IgD-negative memory B cell (primary cell): ENCODE data around the gene APOF. TPM values are rescaled to one million over a fixed set of nuclear protein-coding genes. Genes with fewer than 3 reads are reported as not detected.
A peak's percentile ranks its signal among the peaks of the same experiment; 100 is the strongest.
"Not testable (repeated sequence)": the region's sequence is repeated elsewhere in the genome, so short reads cannot be mapped to it uniquely, and the experiment has no call there.

Experiments
- H3K27ac Mint-ChIP-seq, 3 donors: one replicate each; pipeline ENCODE4 v1.8.0; 2020 to 2022; ENCODE audit warnings: mild to moderate bottlenecking in 3 of 3, mixed read lengths in 3 of 3, moderate library complexity in 1 of 3
- H3K27me3 Mint-ChIP-seq: one replicate; pipeline ENCODE4 v1.8.0; 2021; ENCODE audit warnings: mixed read lengths
- H3K36me3 Mint-ChIP-seq: one replicate; pipeline ENCODE4 v1.8.0; 2020; ENCODE audit warnings: mild to moderate bottlenecking, mixed read lengths
- H3K4me1 Mint-ChIP-seq, 3 donors: one replicate each; pipeline ENCODE4 v1.8.0; 2020 to 2022; ENCODE audit warnings: mixed read lengths in 3 of 3, mild to moderate bottlenecking in 1 of 3
- H3K4me3 Mint-ChIP-seq, 4 donors: one replicate each; pipeline ENCODE4 v1.8.0; 2020 to 2022; ENCODE audit warnings: mild to moderate bottlenecking in 4 of 4, mixed read lengths in 4 of 4, moderate library complexity in 3 of 4
- H3K9me3 Mint-ChIP-seq, 3 donors: one replicate each; pipeline ENCODE4 v1.8.0; 2020 to 2021; ENCODE audit warnings: mixed read lengths in 3 of 3, mild to moderate bottlenecking in 1 of 3
- polyA plus RNA-seq: library from polyadenylated mRNA; unstranded; fragments of 300-500 nt; fragmentation: Illumina TruSeq; gene quantifications from one replicate; pipeline ENCODE4 v1.2.3, GENCODE V29; 2021

The APOF gene, protein sequence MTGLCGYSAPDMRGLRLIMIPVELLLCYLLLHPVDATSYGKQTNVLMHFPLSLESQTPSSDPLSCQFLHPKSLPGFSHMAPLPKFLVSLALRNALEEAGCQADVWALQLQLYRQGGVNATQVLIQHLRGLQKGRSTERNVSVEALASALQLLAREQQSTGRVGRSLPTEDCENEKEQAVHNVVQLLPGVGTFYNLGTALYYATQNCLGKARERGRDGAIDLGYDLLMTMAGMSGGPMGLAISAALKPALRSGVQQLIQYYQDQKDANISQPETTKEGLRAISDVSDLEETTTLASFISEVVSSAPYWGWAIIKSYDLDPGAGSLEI
- not detected for polyA plus RNA-seq

DNA sequence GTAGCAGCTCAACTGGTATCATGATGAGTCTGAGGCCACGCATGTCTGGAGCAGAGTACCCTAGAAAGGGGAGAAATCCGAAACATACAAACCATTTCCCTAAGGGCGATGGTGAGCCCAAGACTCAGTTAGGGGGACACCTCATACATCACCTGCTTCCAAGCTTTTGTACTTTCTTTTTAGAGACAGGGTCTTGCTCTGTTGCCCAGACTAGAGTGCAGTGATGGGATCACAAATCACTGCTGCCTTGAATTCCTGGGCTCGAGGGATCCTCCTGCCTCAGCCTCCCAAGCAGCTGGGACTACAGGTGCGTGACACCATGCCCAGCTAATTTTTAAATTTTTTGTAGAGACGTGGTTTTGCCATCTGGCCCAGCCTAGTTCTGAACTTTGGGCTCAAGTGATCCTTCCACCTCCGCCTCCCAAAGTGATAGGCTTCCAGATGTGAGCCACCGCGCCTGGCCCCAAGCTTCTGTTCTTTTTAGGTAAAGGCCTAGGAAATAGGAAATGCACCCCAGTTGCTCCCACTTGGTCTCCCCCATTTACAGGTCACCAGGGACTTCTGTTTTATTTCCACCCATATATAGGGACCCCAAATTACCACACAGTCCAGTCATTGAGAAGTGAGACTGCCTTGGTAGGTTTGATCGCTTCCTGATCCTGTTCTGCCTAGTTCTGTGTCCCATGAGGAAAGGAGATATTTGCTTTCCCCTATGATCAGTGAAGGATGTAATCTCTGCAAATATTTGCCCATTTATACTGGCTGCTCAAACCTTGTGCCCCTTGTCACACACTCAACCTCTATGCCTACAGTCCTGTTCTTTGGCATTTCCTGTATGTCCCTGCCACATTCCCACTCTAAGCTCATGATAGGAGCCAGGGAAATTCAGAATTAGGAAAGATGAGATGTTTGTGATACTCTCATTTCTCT is at the start of gene APOF:
APOF (minus strand) TSS at position 728 of the 930 bp plus-strand sequence; CDS start at position 616, 112 bp downstream.
- no peaks in the 10 kb centered on the region for H3K9me3 Mint-ChIP-seq
- H3K27ac Mint-ChIP-seq, result peak within 1 kb of the TSS in 1 of 3 donors; percentile 69
- no peaks in the 10 kb centered on the region for H3K27me3 Mint-ChIP-seq
- peaks cover 4 to 29% (median 18%) of the 10 kb centered on the region in 3 donors for H3K4me1 Mint-ChIP-seq
- H3K4me3 Mint-ChIP-seq, result peak within 1 kb of the TSS; percentile 42 to 98 (median 69)
- H3K36me3 Mint-ChIP-seq, result no peaks in the 10 kb centered on the region

- H3K27ac Mint-ChIP-seq, result no peak overlapping the region
- H3K9me3 Mint-ChIP-seq, result no peaks in the 10 kb centered on the region
- no peak overlapping the region for H3K4me3 Mint-ChIP-seq
These were observed 49.4 kb upstream of the APOF start for GRCh38 chr12:56411781-56412639.

DNA sequence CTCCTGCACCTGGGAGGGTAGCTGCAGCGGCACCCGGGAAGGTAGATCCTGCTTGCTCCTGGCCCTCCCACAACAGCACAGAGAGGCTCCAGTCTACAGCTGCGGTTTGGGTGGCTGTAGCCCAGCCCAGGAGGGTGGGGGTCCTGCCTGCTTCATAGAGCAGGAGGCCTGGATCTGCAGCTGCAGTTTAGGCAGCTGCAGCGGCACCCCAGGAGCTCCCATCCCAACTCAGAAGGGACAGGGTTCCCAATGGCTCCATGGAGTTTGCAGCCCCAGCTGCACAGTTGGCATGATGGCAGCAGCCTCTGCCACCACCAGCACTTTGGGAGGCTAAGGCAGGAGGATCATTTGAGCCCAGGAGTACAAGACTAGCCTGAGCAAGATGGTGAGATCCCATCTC is 48.1 kb upstream of the APOF start:
- H3K9me3 Mint-ChIP-seq, result no peaks in the 10 kb centered on the region
- H3K27me3 Mint-ChIP-seq, result no peaks in the 10 kb centered on the region
- no peak overlapping the region for H3K4me3 Mint-ChIP-seq
- H3K36me3 Mint-ChIP-seq, result no peaks in the 10 kb centered on the region
- peaks cover 0 to 4% (median 0%) of the 10 kb centered on the region in 3 donors for H3K4me1 Mint-ChIP-seq
- no peak overlapping the region for H3K27ac Mint-ChIP-seq

More at GRCh38 chr12:56411781-56412639, 49.4 kb upstream of the APOF start:
- H3K4me1 Mint-ChIP-seq, result peaks cover 0 to 4% (median 0%) of the 10 kb centered on the region in 3 donors
- H3K36me3 Mint-ChIP-seq, result peaks cover 2% of the 10 kb centered on the region
- no peaks in the 10 kb centered on the region for H3K27me3 Mint-ChIP-seq

- no peaks in the 10 kb centered on the region for H3K27me3 Mint-ChIP-seq
These were observed 46.3 kb upstream of the APOF start for GRCh38 chr12:56408799-56409417.

DNA sequence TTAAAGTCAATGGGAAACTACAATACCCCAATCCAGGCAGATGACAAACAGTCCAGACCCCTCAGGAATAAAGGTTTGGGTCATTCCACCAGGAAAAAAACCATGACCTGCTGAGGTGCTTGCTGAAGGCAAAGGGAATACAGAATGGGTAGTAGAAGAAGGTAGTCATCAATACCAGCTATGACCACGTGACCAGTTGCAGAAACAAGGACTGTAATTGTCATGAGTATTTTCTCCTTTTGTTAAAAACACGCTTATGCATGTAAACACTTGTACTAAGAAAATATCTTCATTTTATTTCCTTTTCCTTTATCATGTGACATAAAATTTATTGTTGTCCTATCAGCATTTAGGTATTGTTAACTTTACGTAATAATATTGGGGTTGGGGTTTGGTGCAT is 41.6 kb upstream of the APOF start:
- not testable (repeated sequence) for H3K36me3 Mint-ChIP-seq, H3K27me3 Mint-ChIP-seq, H3K4me3 Mint-ChIP-seq, H3K9me3 Mint-ChIP-seq, H3K4me1 Mint-ChIP-seq
- H3K27ac Mint-ChIP-seq, result peak overlapping the region in 1 of 3 donors; percentile 9

More at GRCh38 chr12:56408799-56409417, 46.3 kb upstream of the APOF start:
- no peaks in the 10 kb centered on the region for H3K9me3 Mint-ChIP-seq
- H3K4me3 Mint-ChIP-seq, result no peak overlapping the region
- peaks cover 0 to 2% (median 0%) of the 10 kb centered on the region in 3 donors for H3K4me1 Mint-ChIP-seq
- H3K36me3 Mint-ChIP-seq, result peaks cover 2% of the 10 kb centered on the region
- H3K27ac Mint-ChIP-seq, result no peak overlapping the region

GRCh38 chr12:56401612-56402011 is 39.0 kb upstream of the APOF start:
- H3K9me3 Mint-ChIP-seq, H3K27me3 Mint-ChIP-seq, H3K27ac Mint-ChIP-seq: not testable (repeated sequence)

GRCh38 chr12:56401125-56401524 is 38.5 kb upstream of the APOF start:
- not testable (repeated sequence) for H3K4me3 Mint-ChIP-seq, H3K36me3 Mint-ChIP-seq, H3K27me3 Mint-ChIP-seq, H3K4me1 Mint-ChIP-seq, H3K27ac Mint-ChIP-seq, H3K9me3 Mint-ChIP-seq

More at GRCh38 chr12:56401612-56402011, 39.0 kb upstream of the APOF start:
- H3K36me3 Mint-ChIP-seq, H3K4me1 Mint-ChIP-seq, H3K4me3 Mint-ChIP-seq: not testable (repeated sequence)

GRCh38 chr12:56399466-56399865 is 36.8 kb upstream of the APOF start:
- H3K4me3 Mint-ChIP-seq, H3K27ac Mint-ChIP-seq: not testable (repeated sequence)

GRCh38 chr12:56398324-56398723 is 35.7 kb upstream of the APOF start:
- Mint-ChIP-seq H3K36me3 (no peaks in the 10 kb centered on the region), H3K4me3 (no peak overlapping the region), H3K27me3 (no peaks in the 10 kb centered on the region), H3K4me1 (no peaks in the 10 kb centered on the region), H3K9me3 (peaks cover 0 to 9% (median 4%) of the 10 kb centered on the region in 3 donors), H3K27ac (no peak overlapping the region)

More at GRCh38 chr12:56399466-56399865, 36.8 kb upstream of the APOF start:
- H3K4me1 Mint-ChIP-seq, H3K9me3 Mint-ChIP-seq, H3K27me3 Mint-ChIP-seq, H3K36me3 Mint-ChIP-seq: not testable (repeated sequence)

DNA sequence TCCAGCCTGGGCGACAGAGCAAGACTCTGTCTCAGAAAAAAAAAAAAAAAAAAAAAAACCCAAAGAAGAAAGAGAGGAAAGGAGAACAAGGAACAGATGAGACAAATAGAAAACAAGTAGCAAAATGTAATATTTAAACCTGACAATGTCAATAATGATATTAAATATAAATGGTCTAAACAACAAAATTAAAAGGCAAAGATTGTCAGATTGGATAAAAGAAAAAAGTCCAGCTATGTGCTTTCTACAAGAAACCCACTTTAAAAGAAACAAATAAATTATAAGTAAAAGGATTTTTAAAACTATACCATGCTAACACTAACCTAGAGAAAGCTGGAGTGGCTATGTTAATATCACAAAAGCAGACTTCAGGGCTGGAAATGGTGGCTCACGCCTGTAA is 29.7 kb upstream of the APOF start:
- Mint-ChIP-seq H3K9me3 (no peaks in the 10 kb centered on the region), H3K27ac (no peak overlapping the region), H3K4me1 (peaks cover 0 to 2% (median 0%) of the 10 kb centered on the region in 3 donors), H3K36me3 (no peaks in the 10 kb centered on the region), H3K27me3 (no peaks in the 10 kb centered on the region), H3K4me3 (no peak overlapping the region)

GRCh38 chr12:56391721-56392120 is 29.1 kb upstream of the APOF start:
- peaks cover 0 to 2% (median 0%) of the 10 kb centered on the region in 3 donors for H3K4me1 Mint-ChIP-seq
- no peaks in the 10 kb centered on the region for H3K9me3 Mint-ChIP-seq
- H3K27ac Mint-ChIP-seq, result no peak overlapping the region
- H3K4me3 Mint-ChIP-seq, result no peak overlapping the region
- no peaks in the 10 kb centered on the region for H3K27me3 Mint-ChIP-seq
- H3K36me3 Mint-ChIP-seq, result no peaks in the 10 kb centered on the region

GRCh38 chr12:56389412-56389811 is 26.8 kb upstream of the APOF start:
- Mint-ChIP-seq H3K27me3 (no peaks in the 10 kb centered on the region), H3K9me3 (no peaks in the 10 kb centered on the region), H3K4me3 (no peak overlapping the region), H3K27ac (no peak overlapping the region), H3K4me1 (peaks cover 0 to 2% (median 0%) of the 10 kb centered on the region in 3 donors), H3K36me3 (no peaks in the 10 kb centered on the region)

- H3K27ac Mint-ChIP-seq, result no peak overlapping the region
- H3K4me1 Mint-ChIP-seq, result peaks cover 0 to 2% (median 0%) of the 10 kb centered on the region in 3 donors
- H3K9me3 Mint-ChIP-seq, result no peaks in the 10 kb centered on the region
- H3K27me3 Mint-ChIP-seq, result no peaks in the 10 kb centered on the region
- no peak overlapping the region for H3K4me3 Mint-ChIP-seq
- H3K36me3 Mint-ChIP-seq, result no peaks in the 10 kb centered on the region
These were observed 24.6 kb upstream of the APOF start for GRCh38 chr12:56387152-56387736.

DNA sequence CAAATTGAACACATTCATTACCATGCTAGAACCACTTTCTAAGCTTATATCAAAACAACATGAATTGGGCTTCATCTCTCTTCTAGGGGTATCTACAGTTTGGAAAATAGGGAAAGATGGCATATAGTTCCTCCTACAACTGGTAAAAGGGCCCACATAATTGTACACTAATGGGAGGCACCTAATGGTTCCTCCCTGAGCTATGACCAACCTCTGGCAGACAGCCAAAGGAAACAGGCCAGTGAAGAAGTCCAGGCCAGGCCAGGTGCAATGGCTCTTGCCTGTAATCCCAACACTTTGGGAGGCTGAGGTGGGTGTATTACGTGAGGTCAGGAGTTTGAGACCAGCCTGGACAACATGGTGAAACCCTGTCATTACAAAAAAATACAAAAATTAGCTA is 23.2 kb upstream of the APOF start:
- no peaks in the 10 kb centered on the region for H3K9me3 Mint-ChIP-seq
- H3K36me3 Mint-ChIP-seq, result no peaks in the 10 kb centered on the region
- no peak overlapping the region for H3K27ac Mint-ChIP-seq
- H3K4me3 Mint-ChIP-seq, result no peak overlapping the region
- peaks cover 1 to 4% (median 3%) of the 10 kb centered on the region in 3 donors for H3K4me1 Mint-ChIP-seq
- no peaks in the 10 kb centered on the region for H3K27me3 Mint-ChIP-seq
